Left cardiac atrium (tissue), 4 donors: ENCODE measurements around the gene PPIL6. TPM values are rescaled to one million over a fixed set of nuclear protein-coding genes. Genes with fewer than 3 reads are reported as not detected.

Experiments used
- ATAC-seq, 2 donors: fragments of 200-7000 bp; cut with Tn5 transposase; one replicate each; pipeline ENCODE4 v1.9.1; 2020; ENCODE audit warnings: mild to moderate bottlenecking in 2 of 2, moderate library complexity in 2 of 2
- DNase-seq: peaks from one replicate; pipeline ENCODE4 v3.0.0-alpha.2; 2020
- intact Hi-C, 2 donors: fragments of 100-400 bp; cut with DNase I; formaldehyde crosslinking; loops; one replicate each; pipeline versions ENCODE4 v1.14.1 to v1.15.1; 2022 to 2023
- total RNA-seq, 2 donors: library from RNA; stranded (reverse); fragmentation: NEBNext Ultra II Directional; extraction: Animal tissue kit (Norgen Biotek cat#: 25700); gene quantifications; one replicate each; pipeline ENCODE4 v1.2.1, GENCODE V29; 2021
- donor health status: DM: no; HTN: yes; CAD: no.
- donor health status: DM: no; HTN: yes; CAD: no; lungs with severe emphysema.
- donor health status: DM: yes; HTN: yes; CAD: no.
- donor health status: Dilated cardiomyopathy.

Gene PPIL6
- total RNA-seq, 2 donors from 2014 or later, result 3.0 to 3.5 TPM

DNA sequence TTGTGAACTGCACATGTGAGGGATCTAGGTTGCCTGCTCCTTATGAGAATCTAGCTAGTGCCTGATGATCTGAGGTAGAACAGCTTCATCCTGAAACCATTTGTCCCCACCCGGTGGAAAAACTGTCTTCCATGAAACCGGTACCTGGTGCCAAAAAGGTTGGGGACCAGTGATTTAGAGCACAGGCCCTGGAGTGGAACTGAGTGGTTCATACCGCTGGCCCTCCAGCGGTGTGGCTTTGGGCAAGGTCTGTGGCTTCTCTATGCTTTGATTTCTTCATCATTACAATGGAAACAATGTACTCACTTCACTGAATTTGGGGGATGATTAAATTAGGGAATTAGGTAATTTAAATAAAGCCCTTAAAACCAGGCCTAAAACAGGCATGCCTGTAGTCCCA lies 94.4 kb downstream of the PPIL6 start:
- ATAC-seq, result no peak
- intact Hi-C loops, result no loop called here
- no peak for DNase-seq

DNA sequence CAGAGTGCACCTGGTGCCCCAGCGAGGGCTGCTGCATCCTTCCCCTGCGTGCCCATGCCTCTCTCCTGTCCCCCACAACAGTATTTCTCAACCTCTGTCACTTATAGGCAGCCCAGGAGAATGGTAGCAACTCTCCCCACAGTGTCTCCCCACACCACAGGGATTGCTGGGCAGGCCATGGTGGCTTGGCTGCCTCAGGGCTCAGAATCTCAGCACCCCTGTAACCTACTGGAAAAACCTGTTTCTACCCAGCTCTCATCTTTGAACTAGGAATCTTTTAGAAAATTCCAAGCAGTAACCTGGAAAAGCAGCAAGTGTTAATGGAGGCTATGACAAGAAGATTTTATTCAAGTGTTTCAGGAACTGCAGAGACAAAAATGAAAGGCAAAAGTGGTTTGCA lies 96.2 kb downstream of the PPIL6 start:
- ATAC-seq (no peak), DNase-seq (no peak)
- intact Hi-C loops, result no loop called here

DNA sequence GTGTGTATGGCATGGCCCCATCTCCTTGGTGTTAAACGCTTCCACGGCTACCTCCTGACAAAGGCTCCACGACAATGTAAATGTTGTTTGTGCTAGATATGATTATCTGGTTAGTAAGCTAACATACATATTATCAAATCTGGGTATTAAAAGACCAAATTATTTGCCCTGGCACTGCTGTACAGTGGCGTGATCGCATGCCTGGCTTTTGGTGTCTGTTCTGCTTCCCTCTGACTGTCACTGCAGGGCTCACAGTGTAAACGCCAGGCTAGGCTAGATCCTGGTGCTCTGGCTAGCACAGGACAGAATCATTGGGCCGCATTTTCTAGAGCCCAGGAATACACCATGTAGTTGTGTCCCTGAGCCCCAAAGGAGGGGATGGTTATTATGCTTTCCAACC lies 96.9 kb downstream of the PPIL6 start:
- intact Hi-C loops, result no loop called here
- ATAC-seq, result no peak
- DNase-seq, result no peak

DNA sequence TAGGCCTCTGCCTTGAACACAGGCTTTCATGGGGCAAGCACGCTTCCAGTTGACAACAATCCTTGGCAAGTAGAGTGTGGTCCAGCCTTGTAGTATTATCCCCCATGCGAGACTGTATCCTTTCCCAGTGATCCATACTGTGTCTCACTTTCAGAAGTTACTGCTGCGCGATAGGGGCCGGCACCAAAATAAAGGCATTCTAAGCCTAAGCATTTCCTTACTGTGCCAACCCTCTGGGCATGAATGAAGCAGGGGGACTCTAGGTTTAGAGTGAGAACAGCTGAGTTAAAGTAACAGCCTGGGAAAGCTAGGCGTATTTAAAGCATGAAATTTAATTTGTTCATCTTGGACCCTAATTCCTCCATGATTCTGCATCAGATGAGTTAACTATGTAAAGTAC lies 97.5 kb downstream of the PPIL6 start:
- intact Hi-C loops, result no loop called here
- no peak for ATAC-seq
- no peak for DNase-seq

DNA sequence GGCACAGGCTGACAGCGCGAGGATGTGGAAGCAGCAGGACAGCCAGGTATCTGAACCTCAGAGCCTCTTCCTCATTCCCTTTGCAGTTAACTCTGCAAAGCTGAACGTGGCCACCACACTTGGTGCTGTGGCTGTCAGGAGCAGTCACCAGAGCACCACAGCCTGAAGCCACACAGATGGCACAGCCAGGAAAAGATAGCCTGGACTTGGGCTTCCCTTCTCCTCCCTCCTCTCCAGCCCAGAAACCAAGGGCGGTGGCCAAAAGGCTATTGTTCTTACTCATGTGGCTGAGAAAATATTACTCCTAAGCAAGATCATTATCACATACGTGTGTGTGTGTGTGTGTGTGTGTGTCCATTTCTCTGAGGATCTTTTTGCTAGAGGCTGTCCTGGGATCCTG lies 97.9 kb downstream of the PPIL6 start:
- DNase-seq (no peak), ATAC-seq (no peak)
- intact Hi-C loops, result no loop called here

DNA sequence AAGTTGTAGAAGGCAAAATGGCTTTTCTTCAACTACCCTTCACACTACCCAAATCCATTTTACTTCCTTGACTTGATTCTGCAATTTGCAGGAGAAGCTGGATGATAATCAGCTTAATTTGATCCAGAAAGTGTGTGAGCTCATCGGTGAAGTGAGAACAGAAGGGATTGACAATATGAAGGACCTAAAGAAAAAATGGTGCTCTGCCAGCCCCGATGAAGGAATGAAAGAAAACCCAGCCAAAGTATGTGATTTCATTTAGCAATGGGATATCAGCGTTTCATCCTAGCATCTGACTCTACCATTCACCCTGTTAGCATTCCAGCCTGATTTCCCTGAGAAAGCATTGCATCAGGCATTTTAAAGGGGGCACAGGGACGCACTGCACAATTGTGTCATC lies 99.6 kb downstream of the PPIL6 start:
- DNase-seq, result no peak
- intact Hi-C loops, result no loop called here
- ATAC-seq, result no peak

Other genes with a start within 250 kb of the PPIL6 start
- 100 to 1,000 TPM; 132 to 170 TPM for gene CD164, start 58.2 kb downstream of the PPIL6 start, total RNA-seq
- 1 to 10 TPM; 4.8 to 5.7 TPM for gene SMPD2, start 96 bp upstream of the PPIL6 start, total RNA-seq
- gene MICAL1, start 15.1 kb upstream of the PPIL6 start, total RNA-seq, result 1 to 10 TPM; 9.8 to 9.9 TPM
- 1 to 10 TPM; 3.3 to 3.9 TPM for gene ZBTB24, start 42.6 kb upstream of the PPIL6 start, total RNA-seq